BE2C (cell line): ENCODE data around the gene PHACTR3.

Experiments
- DNase-seq: peaks from one replicate; pipeline ENCODE4 v3.0.0-alpha.2; 2020
- H3K27me3 ChIP-seq: fragments of 250-450 bp; sonication (Bioruptor Pico); 2 replicates; pipeline ENCODE4 v1.5.1; 2020; ENCODE audit warnings: mild to moderate bottlenecking
- H3K36me3 ChIP-seq: fragments of 250-450 bp; sonication (Bioruptor Pico); 2 replicates; pipeline ENCODE4 v1.5.1; 2020; ENCODE audit warnings: mild to moderate bottlenecking
- H3K4me1 ChIP-seq: fragments of 250-450 bp; sonication (Bioruptor Pico); 2 replicates; pipeline ENCODE4 v1.5.1; 2020
- H3K4me3 ChIP-seq: 2 replicates; pipeline ENCODE4 v1.5.1; 2011; ENCODE audit warnings: low read depth, low read length
- H3K9me3 ChIP-seq: fragments of 250-450 bp; sonication (Bioruptor Pico); 2 replicates; pipeline ENCODE4 v1.5.1; 2020
- TF ChIP-seq, protein P1 (sequence below): IDR thresholded peaks from 2 replicates; pipeline ENCODE4 v1.5.1; 2012; ENCODE audit warnings: mild to moderate bottlenecking, low read depth, low read length

PHACTR3 gene

GRCh38 chr20:59785986-59786795 is 181.9 kb downstream of the PHACTR3 start:
- H3K4me3 ChIP-seq, result no peak overlapping the region
- no peaks in the 10 kb centered on the region for H3K4me1 ChIP-seq
- no peaks in the 10 kb centered on the region for H3K9me3 ChIP-seq
- DNase-seq, result no peak
- no peaks in the 10 kb centered on the region; the same call in 1 of the 2 replicates for H3K27me3 ChIP-seq
- H3K36me3 ChIP-seq, result no peaks in the 10 kb centered on the region
- TF ChIP-seq, protein P1, sequence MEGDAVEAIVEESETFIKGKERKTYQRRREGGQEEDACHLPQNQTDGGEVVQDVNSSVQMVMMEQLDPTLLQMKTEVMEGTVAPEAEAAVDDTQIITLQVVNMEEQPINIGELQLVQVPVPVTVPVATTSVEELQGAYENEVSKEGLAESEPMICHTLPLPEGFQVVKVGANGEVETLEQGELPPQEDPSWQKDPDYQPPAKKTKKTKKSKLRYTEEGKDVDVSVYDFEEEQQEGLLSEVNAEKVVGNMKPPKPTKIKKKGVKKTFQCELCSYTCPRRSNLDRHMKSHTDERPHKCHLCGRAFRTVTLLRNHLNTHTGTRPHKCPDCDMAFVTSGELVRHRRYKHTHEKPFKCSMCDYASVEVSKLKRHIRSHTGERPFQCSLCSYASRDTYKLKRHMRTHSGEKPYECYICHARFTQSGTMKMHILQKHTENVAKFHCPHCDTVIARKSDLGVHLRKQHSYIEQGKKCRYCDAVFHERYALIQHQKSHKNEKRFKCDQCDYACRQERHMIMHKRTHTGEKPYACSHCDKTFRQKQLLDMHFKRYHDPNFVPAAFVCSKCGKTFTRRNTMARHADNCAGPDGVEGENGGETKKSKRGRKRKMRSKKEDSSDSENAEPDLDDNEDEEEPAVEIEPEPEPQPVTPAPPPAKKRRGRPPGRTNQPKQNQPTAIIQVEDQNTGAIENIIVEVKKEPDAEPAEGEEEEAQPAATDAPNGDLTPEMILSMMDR, result no peak

GRCh38 chr20:59786801-59787537 is 182.6 kb downstream of the PHACTR3 start:
- H3K4me3 ChIP-seq, result no peak overlapping the region
- no peak for DNase-seq
- H3K9me3 ChIP-seq, result no peaks in the 10 kb centered on the region
- H3K36me3 ChIP-seq, result no peaks in the 10 kb centered on the region
- H3K4me1 ChIP-seq, result no peaks in the 10 kb centered on the region
- H3K27me3 ChIP-seq, result no peaks in the 10 kb centered on the region; the same call in 1 of the 2 replicates
- TF ChIP-seq, protein P1, result no peak

GRCh38 chr20:59787538-59787890 is 183.2 kb downstream of the PHACTR3 start:
- Histone ChIP-seq H3K36me3 (no peaks in the 10 kb centered on the region), H3K4me3 (no peak overlapping the region), H3K9me3 (no peaks in the 10 kb centered on the region), H3K4me1 (no peaks in the 10 kb centered on the region), H3K27me3 (no peaks in the 10 kb centered on the region; the same call in 1 of the 2 replicates)
- no peak for DNase-seq
- TF ChIP-seq, protein P1, result no peak

- TF ChIP-seq, protein P1, result no peak
- DNase-seq, result no peak
- Histone ChIP-seq H3K4me3 (no peak overlapping the region), H3K4me1 (no peaks in the 10 kb centered on the region), H3K27me3 (no peaks in the 10 kb centered on the region; the same call in 1 of the 2 replicates), H3K9me3 (no peaks in the 10 kb centered on the region), H3K36me3 (no peaks in the 10 kb centered on the region)
These were observed 183.9 kb downstream of the PHACTR3 start for GRCh38 chr20:59788196-59788735.

DNA sequence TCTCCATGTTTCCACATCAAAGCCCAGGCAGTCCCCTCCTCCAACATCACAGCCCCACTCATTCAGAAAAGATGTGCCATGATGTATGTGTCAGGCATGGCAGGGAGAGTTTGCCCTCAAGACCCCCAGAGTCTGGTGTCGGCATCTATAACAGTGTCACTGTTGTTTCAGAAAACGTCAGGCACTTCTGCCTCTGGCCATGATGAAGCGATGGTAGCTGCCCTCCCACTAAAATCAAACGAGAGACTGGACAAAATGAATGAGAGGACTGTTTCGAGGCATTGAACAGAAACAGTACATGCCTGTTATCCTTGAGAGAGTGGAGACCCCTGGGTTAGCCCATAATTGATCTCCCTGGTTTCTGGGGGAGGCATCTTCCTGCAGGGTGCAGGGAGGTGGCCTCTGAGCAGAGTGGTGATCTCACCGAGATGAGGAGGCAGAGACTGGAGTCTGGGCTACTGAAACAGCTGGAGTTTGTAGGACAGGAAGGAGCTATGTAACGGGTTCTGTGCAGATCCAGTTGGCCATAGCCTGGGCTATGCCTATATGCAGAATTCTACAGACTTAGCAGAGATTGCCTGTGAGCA is 184.6 kb downstream of the PHACTR3 start:
- no peak for DNase-seq
- Histone ChIP-seq H3K9me3 (no peaks in the 10 kb centered on the region), H3K4me1 (no peaks in the 10 kb centered on the region), H3K36me3 (no peaks in the 10 kb centered on the region), H3K27me3 (no peaks in the 10 kb centered on the region; the same call in 1 of the 2 replicates), H3K4me3 (no peak overlapping the region)
- TF ChIP-seq, protein P1, result no peak
